NCI-H1417 (cell line): ENCODE results near the gene VAMP4.
"Not testable (repeated sequence)": the region's sequence is repeated elsewhere in the genome, so short reads cannot be mapped to it uniquely, and the experiment has no call there.

Experiments
- DNase-seq, 3 experiments: peaks; one replicate each; lab custom pipeline; 2025; lab: John Stamatoyannopoulos, UW

VAMP4 gene

GRCh38 chr1:171751221-171751620 lies 9.4 kb upstream of the VAMP4 start:
- DNase-seq, result no peak

GRCh38 chr1:171748651-171749050 lies 6.8 kb upstream of the VAMP4 start:
- no peak for DNase-seq

- no peak for DNase-seq
Measured at GRCh38 chr1:171744986-171745385, 3.1 kb upstream of the VAMP4 start.

- DNase-seq, result peak in 1 of 3 experiments; percentile 53
Measured at GRCh38 chr1:171743081-171743870, 1.4 kb upstream of the VAMP4 start.

GRCh38 chr1:171742577-171742922 lies 685 bp upstream of the VAMP4 start:
- peak; percentile 74 to 87 (median 81) for DNase-seq

GRCh38 chr1:171740987-171741871 lies 636 bp downstream of the VAMP4 start:
- peak; percentile 42 to 79 (median 66) for DNase-seq

GRCh38 chr1:171740356-171740863 lies 1.5 kb downstream of the VAMP4 start:
- DNase-seq, result no peak

GRCh38 chr1:171739656-171740055 lies 2.2 kb downstream of the VAMP4 start:
- DNase-seq, result no peak

GRCh38 chr1:171738911-171739310 lies 3.0 kb downstream of the VAMP4 start:
- no peak for DNase-seq

GRCh38 chr1:171736196-171736595 lies 5.7 kb downstream of the VAMP4 start:
- no peak for DNase-seq

GRCh38 chr1:171730052-171730451 lies 11.8 kb downstream of the VAMP4 start:
- DNase-seq, result no peak

- DNase-seq, result no peak
Measured at GRCh38 chr1:171727778-171728177, 14.1 kb downstream of the VAMP4 start.

GRCh38 chr1:171723180-171723579 lies 18.7 kb downstream of the VAMP4 start:
- not testable (repeated sequence) for DNase-seq

- no peak for DNase-seq
Measured at GRCh38 chr1:171718848-171719247, 23.0 kb downstream of the VAMP4 start.

GRCh38 chr1:171718216-171718615 lies 23.6 kb downstream of the VAMP4 start:
- DNase-seq, result no peak

GRCh38 chr1:171717062-171717718 lies 24.7 kb downstream of the VAMP4 start:
- no peak for DNase-seq

GRCh38 chr1:171716616-171717015 lies 25.2 kb downstream of the VAMP4 start:
- no peak for DNase-seq

GRCh38 chr1:171715813-171716251 lies 26.0 kb downstream of the VAMP4 start:
- DNase-seq, result peak in 1 of 3 experiments; percentile 7

GRCh38 chr1:171712341-171712740 lies 29.5 kb downstream of the VAMP4 start:
- no peak for DNase-seq

GRCh38 chr1:171711643-171712042 lies 30.2 kb downstream of the VAMP4 start:
- DNase-seq, result no peak

GRCh38 chr1:171707583-171707982 lies 34.3 kb downstream of the VAMP4 start:
- DNase-seq, result no peak

GRCh38 chr1:171702598-171702997 lies 39.3 kb downstream of the VAMP4 start:
- no peak for DNase-seq
